CD14-positive monocyte (primary cell): ENCODE results near the gene FAM53A. TPM values are rescaled to one million over a fixed set of nuclear protein-coding genes. Genes with fewer than 3 reads are reported as not detected.
A peak's percentile ranks its signal among the peaks of the same experiment; 100 is the strongest.
"Not testable (repeated sequence)": the region's sequence is repeated elsewhere in the genome, so short reads cannot be mapped to it uniquely, and the experiment has no call there.

Source experiments
- DNase-seq, 3 donors: peaks; one replicate each; pipeline ENCODE4 v3.0.0-alpha.2; 2011 to 2022
- H2AFZ ChIP-seq: 2 replicates; pipeline ENCODE4 v1.6.0; 2012; ENCODE audit warnings: mild to moderate bottlenecking, low read depth, low read length, inconsistent platforms; ENCODE audit not compliant: insufficient read depth, poor library complexity, severe bottlenecking
- H3K27ac ChIP-seq, 2 donors: 1 replicate in 1 of 2; 2 replicates in 1 of 2; pipeline ENCODE4 v1.5.1; 2012 to 2013; ENCODE audit warnings: low read length in 2 of 2, control low read depth in 1 of 2, inconsistent platforms in 1 of 2, low read depth in 1 of 2, mild to moderate bottlenecking in 1 of 2
- H3K27me3 ChIP-seq, 2 donors: one replicate each; pipeline versions ENCODE4 v1.6.0 to v1.6.1; 2011 to 2013; ENCODE audit warnings: low read length in 2 of 2; ENCODE audit not compliant: control insufficient read depth in 2 of 2, insufficient read depth in 2 of 2
- H3K36me3 ChIP-seq, 2 donors: replicated peaks in 1 of 2; 1 replicate in 1 of 2; 2 replicates in 1 of 2; pipeline versions ENCODE4 v1.5.1 to v1.6.1; 2012 to 2013; ENCODE audit warnings: low read length in 2 of 2, control low read depth in 1 of 2, inconsistent platforms in 1 of 2, mild to moderate bottlenecking in 1 of 2; ENCODE audit not compliant: insufficient read depth in 2 of 2, control insufficient read depth in 1 of 2
- H3K4me1 ChIP-seq, 2 donors: 1 replicate in 1 of 2; 2 replicates in 1 of 2; pipeline versions ENCODE4 v1.5.1 to v1.6.1; 2012 to 2013; ENCODE audit warnings: low read length in 2 of 2, control low read depth in 1 of 2, inconsistent platforms in 1 of 2, mild to moderate bottlenecking in 1 of 2, moderate library complexity in 1 of 2; ENCODE audit not compliant: insufficient read depth in 2 of 2, control insufficient read depth in 1 of 2
- H3K4me2 ChIP-seq: replicated peaks from 2 replicates; pipeline ENCODE3; 2012; ENCODE audit warnings: low read length, moderate library complexity, mild to moderate bottlenecking; ENCODE audit not compliant: poor library complexity, severe bottlenecking; ENCODE audit errors: extremely low read depth
- H3K4me3 ChIP-seq, 3 experiments: fragments of 200-600 bp in 1 of 3; sonication (generic) in 1 of 3; replicated peaks in 1 of 3; 1 replicate in 2 of 3; 2 replicates in 1 of 3; pipeline ENCODE4 v1.5.1; 2011 to 2013; ENCODE audit warnings: low read length in 3 of 3, mild to moderate bottlenecking in 3 of 3, control low read depth in 2 of 3, low read depth in 2 of 3, inconsistent platforms in 1 of 3, moderate library complexity in 1 of 3
- H3K79me2 ChIP-seq: 2 replicates; pipeline ENCODE4 v1.6.0; 2012; ENCODE audit warnings: mild to moderate bottlenecking, control low read depth, inconsistent platforms, low read length, moderate library complexity; ENCODE audit not compliant: insufficient read depth
- H3K9ac ChIP-seq: 2 replicates; pipeline ENCODE4 v1.6.0; 2017; ENCODE audit warnings: low read length, mild to moderate bottlenecking; ENCODE audit not compliant: insufficient read depth, poor library complexity, severe bottlenecking
- H3K9me3 ChIP-seq, 2 donors: replicated peaks in 1 of 2; 1 replicate in 1 of 2; 2 replicates in 1 of 2; pipeline versions ENCODE4 v1.5.1 to v1.6.1; 2012 to 2013; ENCODE audit warnings: low read length in 2 of 2, control low read depth in 1 of 2; ENCODE audit not compliant: control insufficient read depth in 1 of 2, insufficient read depth in 1 of 2
- H4K20me1 ChIP-seq: 2 replicates; pipeline ENCODE4 v1.6.0; 2012; ENCODE audit warnings: mild to moderate bottlenecking, low read length, control low read depth, moderate library complexity; ENCODE audit not compliant: insufficient read depth
- H3K27ac Mint-ChIP-seq, 7 donors: one replicate each; pipeline ENCODE4 v1.8.0; 2020; ENCODE audit warnings: mild to moderate bottlenecking in 7 of 7, mixed read lengths in 7 of 7, moderate library complexity in 6 of 7, inconsistent platforms in 2 of 7
- H3K27me3 Mint-ChIP-seq, 3 donors: one replicate each; pipeline ENCODE4 v1.8.0; 2021 to 2022; ENCODE audit warnings: low read depth in 3 of 3, mild to moderate bottlenecking in 3 of 3, mixed read lengths in 3 of 3, moderate library complexity in 3 of 3, inconsistent platforms in 1 of 3
- H3K36me3 Mint-ChIP-seq, 2 donors: one replicate each; pipeline ENCODE4 v1.8.0; 2020; ENCODE audit warnings: mixed read lengths in 2 of 2, inconsistent platforms in 1 of 2, mild to moderate bottlenecking in 1 of 2
- H3K4me1 Mint-ChIP-seq: one replicate; pipeline ENCODE4 v1.8.0; 2020; ENCODE audit warnings: mild to moderate bottlenecking, mixed read lengths
- H3K4me3 Mint-ChIP-seq, 2 donors: one replicate each; pipeline ENCODE4 v1.8.0; 2020; ENCODE audit warnings: mild to moderate bottlenecking in 2 of 2, mixed read lengths in 2 of 2, moderate library complexity in 1 of 2
- H3K9me3 Mint-ChIP-seq, 7 donors: one replicate each; pipeline ENCODE4 v1.8.0; 2020 to 2022; ENCODE audit warnings: mixed read lengths in 7 of 7, mild to moderate bottlenecking in 6 of 7, moderate library complexity in 6 of 7, inconsistent platforms in 2 of 7
- CTCF ChIP-seq: fragments of 200-600 bp; IDR thresholded peaks from one replicate; pipeline ENCODE4 v1.8.0; 2022; ENCODE audit warnings: antibody characterized with exemption, mild to moderate bottlenecking
- WGBS: methylation state at CpG from one replicate; pipeline ENCODE4 v1.1.5; 2013; ENCODE audit warnings: missing lambda C conversion rate; ENCODE audit not compliant: insufficient coverage; 5-methylcytosine and 5-hydroxymethylcytosine counted together
- intact Hi-C, 2 donors: fragments of 100-400 bp; cut with micrococcal nuclease; formaldehyde crosslinking; loops; one replicate each; pipeline versions ENCODE4 v1.15.0 to v1.15.1; 2023
- polyA plus RNA-seq, 3 donors: library from polyadenylated mRNA; depleted of rRNA in 1 of 3; unstranded in 2 of 3; stranded (reverse) in 1 of 3; fragments of 300-500 nt in 2 of 3; fragments of >200 nt in 1 of 3; fragmentation: Illumina TruSeq in 2 of 3; gene quantifications; 1 replicate in 2 of 3; 2 replicates in 1 of 3; pipeline ENCODE4 v1.2.3, GENCODE V29; 2012 to 2021

FAM53A gene
- polyA plus RNA-seq, 3 donors: 0.40 to 0.82 (median 0.76) TPM

- no peak for DNase-seq
- H3K4me3 ChIP-seq: no peak overlapping the region
- Mint-ChIP-seq H3K27ac (no peak overlapping the region), H3K4me1 (peaks cover 36% of the 10 kb centered on the region), H3K36me3 (peaks cover 40 to 61% of the 10 kb centered on the region in 2 donors), H3K9me3 (no peaks in the 10 kb centered on the region), H3K4me3 (no peak overlapping the region), H3K27me3 (no peaks in the 10 kb centered on the region)
- intact Hi-C loops: no loop called here
- H3K9ac ChIP-seq: no peak overlapping the region
- H3K27me3 ChIP-seq: no peaks in the 10 kb centered on the region
- peaks cover 22 to 30% of the 10 kb centered on the region in 2 donors for H3K4me1 ChIP-seq
- no peak overlapping the region for H3K27ac ChIP-seq
- no peak for TF ChIP-seq CTCF
- no peaks in the 10 kb centered on the region for H3K9me3 ChIP-seq
- H2AFZ ChIP-seq: no peak overlapping the region
- peaks cover 17 to 51% of the 10 kb centered on the region in 2 donors for H3K36me3 ChIP-seq
- H4K20me1 ChIP-seq: peaks cover 37% of the 10 kb centered on the region
- peaks cover 97% of the 10 kb centered on the region for H3K79me2 ChIP-seq
- H3K4me2 ChIP-seq: no peak overlapping the region
- 100% methylated on average over 2 of the region's 6 CpGs for WGBS
Observed at GRCh38 chr4:1705732-1706131, 21.6 kb upstream of the FAM53A start.

GRCh38 chr4:1703867-1704266, 19.8 kb upstream of the FAM53A start:
- H3K36me3 Mint-ChIP-seq: peaks cover 43 to 67% of the 10 kb centered on the region in 2 donors
- peaks cover 26% of the 10 kb centered on the region for H3K4me1 Mint-ChIP-seq
- Histone ChIP-seq H2AFZ (no peak overlapping the region), H3K4me1 (peaks cover 14 to 27% of the 10 kb centered on the region in 2 donors), H3K79me2 (peaks cover 94% of the 10 kb centered on the region), H3K4me3 (no peak overlapping the region), H3K9ac (no peak overlapping the region), H3K27ac (peak overlapping the region in 1 of 2 donors; percentile 8), H3K36me3 (peaks cover 24 to 69% of the 10 kb centered on the region in 2 donors), H4K20me1 (peaks cover 28% of the 10 kb centered on the region), H3K9me3 (no peaks in the 10 kb centered on the region), H3K4me2 (no peak overlapping the region), H3K27me3 (no peaks in the 10 kb centered on the region)
- no peaks in the 10 kb centered on the region for H3K27me3 Mint-ChIP-seq
- no peak overlapping the region for H3K4me3 Mint-ChIP-seq
- DNase-seq: no peak
- WGBS: no CpG with 5 or more reads among the region's 1 CpG
- no peaks in the 10 kb centered on the region for H3K9me3 Mint-ChIP-seq
- intact Hi-C loops: no loop called here
- TF ChIP-seq CTCF: no peak
- H3K27ac Mint-ChIP-seq: peak overlapping the region in 3 of 7 donors; percentile 36 to 79 (median 71)

- H3K36me3 ChIP-seq: peaks cover 34 to 83% of the 10 kb centered on the region in 2 donors
- H3K9ac ChIP-seq, H3K27me3 Mint-ChIP-seq, intact Hi-C loops, H3K9me3 Mint-ChIP-seq, H3K27me3 ChIP-seq, H3K9me3 ChIP-seq: not testable (repeated sequence)
- peaks cover 18% of the 10 kb centered on the region for H4K20me1 ChIP-seq
- H3K27ac ChIP-seq: peak overlapping the region; percentile 49 to 66
- 42% methylated on average over 6 of the region's 8 CpGs for WGBS
- peaks cover 74% of the 10 kb centered on the region for H3K79me2 ChIP-seq
- Mint-ChIP-seq H3K4me3 (peak overlapping the region; percentile 25 to 78), H3K36me3 (peaks cover 55 to 81% of the 10 kb centered on the region in 2 donors), H3K27ac (peak overlapping the region; percentile 28 to 90 (median 79)), H3K4me1 (peaks cover 22% of the 10 kb centered on the region)
- H3K4me1 ChIP-seq: peaks cover 14 to 27% of the 10 kb centered on the region in 2 donors
- peak overlapping the region in 2 of 3 experiments; percentile 16 to 58 for H3K4me3 ChIP-seq
- DNase-seq: peak in 2 of 3 donors; percentile 48 to 57
- peak overlapping the region; percentile 71 for H3K4me2 ChIP-seq
- H2AFZ ChIP-seq: peak overlapping the region; percentile 24
Observed at GRCh38 chr4:1701671-1702070, 17.6 kb upstream of the FAM53A start.
